ENCODE results near the gene SLC18B1. TPM values are rescaled to one million over a fixed set of nuclear protein-coding genes. Genes with fewer than 3 reads are reported as not detected.

Gene SLC18B1
- total and polyA plus RNA-seq, 2 of the 8 experiments (the other 6 are each of a cell fraction or from before 2014, with no cell fraction given): 17.2 to 23.4 TPM

- no peaks in the 10 kb centered on the region for H3K23me2 ChIP-seq (ENCODE audit: low read depth, low read length)
- H3K4me1 ChIP-seq (replicated peaks in 1 of 4; ENCODE audit: control insufficient read depth in 3 of 4, insufficient read depth in 4 of 4, low read length in 3 of 4): no peaks in the 10 kb centered on the region
- H3K4me3 ChIP-seq (ENCODE audit: extremely low read depth in 1 of 4, insufficient read depth in 2 of 4, low read depth in 3 of 4, low read length in 4 of 4): no peak overlapping the region
- H2BK12ac ChIP-seq (ENCODE audit: low read depth, low read length): no peak overlapping the region
- 89% methylated on average over 2 of the region's 2 CpGs; no CpG with 5 or more reads in 1 of the 2 experiments for WGBS, 2 experiments (ENCODE audit: extremely low coverage in 1 of 2, insufficient coverage in 1 of 2, insufficient read length in 1 of 2, insufficient replicate concordance in 2 of 2, low coverage in 1 of 2, low lambda C conversion rate in 2 of 2, missing lambda C conversion rate in 1 of 2)
- H2BK120ac ChIP-seq (replicated peaks; ENCODE audit: low read depth, low read length): no peak overlapping the region
- no peak overlapping the region for H3K27ac ChIP-seq (ENCODE audit: low read depth, low read length)
- no peaks in the 10 kb centered on the region for H3K9me3 ChIP-seq (ENCODE audit: insufficient read depth in 2 of 2, low read depth in 1 of 2, low read length in 1 of 2)
- H3K79me1 ChIP-seq (ENCODE audit: low read depth, low read length): no peaks in the 10 kb centered on the region
- no peaks in the 10 kb centered on the region for H4K20me1 ChIP-seq (replicated peaks in 1 of 2; ENCODE audit: control insufficient read depth in 1 of 2, insufficient read depth in 2 of 2, low read length in 2 of 2)
- no peak for FAIRE-seq
- H4K8ac ChIP-seq (ENCODE audit: extremely low read depth, insufficient read depth, low read length): no peak overlapping the region
- H3K23ac ChIP-seq (ENCODE audit: insufficient read length): no peak overlapping the region
- DNase-seq (ENCODE audit: low read depth in 1 of 2, low spot score in 2 of 2): no peak
- TF ChIP-seq NRF1 (IDR thresholded peaks at IDR 0.05; ENCODE audit: low read depth, low read length) (no peak), BACH1 (IDR thresholded peaks at IDR 0.05; ENCODE audit: low read length) (no peak), CBX8 (IDR thresholded peaks at IDR 0.05; ENCODE audit: borderline replicate concordance, low read depth, low read length) (no peak), RXRA (IDR thresholded peaks at IDR 0.05; ENCODE audit: insufficient read depth, low read depth, low read length) (no peak), BCL11A (IDR thresholded peaks at IDR 0.05; ENCODE audit: low read depth in 2 of 2, low read length in 2 of 2) (no peak), KDM4A (IDR thresholded peaks at IDR 0.05; ENCODE audit: low read depth, low read length, severe bottlenecking) (no peak), SP2 (IDR thresholded peaks at IDR 0.05; ENCODE audit: low read length) (no peak), ATF3 (IDR thresholded peaks at IDR 0.05; ENCODE audit: insufficient read depth, low read depth, low read length) (no peak)
- H3K79me2 ChIP-seq (ENCODE audit: control insufficient read depth in 1 of 2, insufficient read depth in 2 of 2, low read length in 2 of 2): no peaks in the 10 kb centered on the region
- H3K27me3 ChIP-seq (replicated peaks in 1 of 4; ENCODE audit: control insufficient read depth in 3 of 4, extremely low read depth in 1 of 4, insufficient read depth in 3 of 4, low read length in 3 of 4): no peaks in the 10 kb centered on the region
- no peak overlapping the region for H3K4me2 ChIP-seq (ENCODE audit: insufficient read depth in 1 of 2, low read depth in 2 of 2, low read length in 2 of 2)
- H3K4ac ChIP-seq (replicated peaks; ENCODE audit: insufficient read length, low read depth, low read length): no peak overlapping the region
- POLR2A ChIA-PET (ENCODE audit: partially characterized antibody): no interaction called here
- no peak overlapping the region for H2BK15ac ChIP-seq (ENCODE audit: low read length)
- H3K56ac ChIP-seq (replicated peaks; ENCODE audit: insufficient read length, low read depth, low read length): no peak overlapping the region
- no peak overlapping the region for H2BK5ac ChIP-seq (ENCODE audit: low read depth, low read length)
- CTCF ChIA-PET (ENCODE audit: partially characterized antibody): interaction anchor here (0.7 to 4.5 kb wide), 5 partner anchors 33 to 470 kb away, joined by 3 to 28 read pairs (median 5); no protein-coding TSS in a partner anchor
- H2BK20ac ChIP-seq (ENCODE audit: low read length): no peak overlapping the region
- H4K91ac ChIP-seq (replicated peaks; ENCODE audit: insufficient read length, low read length): no peak overlapping the region
- no peak overlapping the region for H2AFZ ChIP-seq (ENCODE audit: low read length)
- H2AK5ac ChIP-seq (ENCODE audit: low read depth, low read length): no peak overlapping the region
- H4K5ac ChIP-seq (ENCODE audit: insufficient read length, low read depth, low read length): no peak overlapping the region
- no peaks in the 10 kb centered on the region for H3K36me3 ChIP-seq (ENCODE audit: control insufficient read depth in 2 of 4, insufficient read depth in 4 of 4, low read length in 3 of 4)
- no peak overlapping the region for H3K18ac ChIP-seq (ENCODE audit: extremely low read depth, low read length)
- no peak overlapping the region for H3K14ac ChIP-seq (ENCODE audit: insufficient read length)
- no peak overlapping the region for H3K9ac ChIP-seq (replicated peaks in 1 of 4; ENCODE audit: extremely low read depth in 1 of 4, low read depth in 3 of 4, low read length in 3 of 4)
Measured at GRCh38 chr6:132731086-132731485, 67.4 kb downstream of the SLC18B1 start.

Data from H1 (cell line).